ENCODE results near the gene WASHC2A.
"Not testable (repeated sequence)": the region's sequence is repeated elsewhere in the genome, so short reads cannot be mapped to it uniquely, and the experiment has no call there.

WASHC2A gene, protein sequence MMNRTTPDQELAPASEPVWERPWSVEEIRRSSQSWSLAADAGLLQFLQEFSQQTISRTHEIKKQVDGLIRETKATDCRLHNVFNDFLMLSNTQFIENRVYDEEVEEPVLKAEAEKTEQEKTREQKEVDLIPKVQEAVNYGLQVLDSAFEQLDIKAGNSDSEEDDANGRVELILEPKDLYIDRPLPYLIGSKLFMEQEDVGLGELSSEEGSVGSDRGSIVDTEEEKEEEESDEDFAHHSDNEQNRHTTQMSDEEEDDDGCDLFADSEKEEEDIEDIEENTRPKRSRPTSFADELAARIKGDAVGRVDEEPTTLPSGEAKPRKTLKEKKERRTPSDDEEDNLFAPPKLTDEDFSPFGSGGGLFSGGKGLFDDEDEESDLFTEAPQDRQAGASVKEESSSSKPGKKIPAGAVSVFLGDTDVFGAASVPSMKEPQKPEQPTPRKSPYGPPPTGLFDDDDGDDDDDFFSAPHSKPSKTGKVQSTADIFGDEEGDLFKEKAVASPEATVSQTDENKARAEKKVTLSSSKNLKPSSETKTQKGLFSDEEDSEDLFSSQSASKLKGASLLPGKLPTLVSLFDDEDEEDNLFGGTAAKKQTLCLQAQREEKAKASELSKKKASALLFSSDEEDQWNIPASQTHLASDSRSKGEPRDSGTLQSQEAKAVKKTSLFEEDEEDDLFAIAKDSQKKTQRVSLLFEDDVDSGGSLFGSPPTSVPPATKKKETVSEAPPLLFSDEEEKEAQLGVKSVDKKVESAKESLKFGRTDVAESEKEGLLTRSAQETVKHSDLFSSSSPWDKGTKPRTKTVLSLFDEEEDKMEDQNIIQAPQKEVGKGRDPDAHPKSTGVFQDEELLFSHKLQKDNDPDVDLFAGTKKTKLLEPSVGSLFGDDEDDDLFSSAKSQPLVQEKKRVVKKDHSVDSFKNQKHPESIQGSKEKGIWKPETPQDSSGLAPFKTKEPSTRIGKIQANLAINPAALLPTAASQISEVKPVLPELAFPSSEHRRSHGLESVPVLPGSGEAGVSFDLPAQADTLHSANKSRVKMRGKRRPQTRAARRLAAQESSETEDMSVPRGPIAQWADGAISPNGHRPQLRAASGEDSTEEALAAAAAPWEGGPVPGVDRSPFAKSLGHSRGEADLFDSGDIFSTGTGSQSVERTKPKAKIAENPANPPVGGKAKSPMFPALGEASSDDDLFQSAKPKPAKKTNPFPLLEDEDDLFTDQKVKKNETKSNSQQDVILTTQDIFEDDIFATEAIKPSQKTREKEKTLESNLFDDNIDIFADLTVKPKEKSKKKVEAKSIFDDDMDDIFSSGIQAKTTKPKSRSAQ (N-terminal part only)

DNA sequence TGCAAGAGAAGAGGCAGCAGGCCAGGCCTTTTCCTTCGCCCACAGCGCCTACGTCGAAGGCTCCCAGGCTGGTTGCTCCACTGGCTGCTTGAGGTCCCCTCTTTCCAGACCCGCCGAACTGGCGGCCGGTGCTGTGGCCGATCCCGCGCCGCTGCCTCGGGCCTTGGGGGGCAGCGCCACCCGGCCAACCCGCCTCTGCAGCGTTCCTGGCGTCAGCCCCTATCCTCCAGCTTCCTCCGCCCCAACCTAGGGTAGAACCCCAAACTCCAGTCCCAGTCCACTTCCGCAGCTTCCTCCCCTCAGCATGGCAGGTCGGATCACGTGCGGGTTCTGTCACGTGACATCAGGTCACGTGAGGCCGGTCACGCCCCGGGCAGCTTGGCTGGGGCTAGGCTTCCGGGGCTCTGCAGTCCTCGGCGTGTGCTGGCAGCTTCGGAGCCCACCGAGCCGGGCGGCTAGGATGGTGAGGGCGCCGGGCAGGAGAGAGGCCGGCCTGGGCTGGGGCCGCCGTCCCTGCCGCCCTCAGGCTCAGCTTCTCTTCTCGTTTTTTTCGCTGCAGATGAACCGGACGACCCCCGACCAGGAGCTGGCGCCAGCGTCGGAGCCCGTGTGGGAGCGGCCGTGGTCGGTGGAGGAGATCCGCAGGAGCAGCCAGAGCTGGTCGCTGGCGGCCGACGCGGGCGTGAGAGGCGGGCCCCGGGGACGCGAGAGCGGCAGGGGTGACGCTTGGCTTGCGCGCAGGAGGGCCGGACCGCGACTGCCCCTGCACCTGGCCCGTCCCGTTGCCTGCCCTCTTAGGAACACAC lies at the start of gene WASHC2A:
Gene WASHC2A, plus strand, starts transcription at position 409 of the 806 bp plus-strand sequence. Its CDS starts 52 bp downstream, at position 461.
- not testable (repeated sequence) for H3K27me3 ChIP-seq; H3K9me3 ChIP-seq; H3K36me3 ChIP-seq; H3K4me1 ChIP-seq (ENCODE audit: control insufficient read depth in 1 of 2, insufficient read depth in 1 of 2, low read depth in 1 of 2, low read length in 1 of 2)
- H3K4me3 ChIP-seq (ENCODE audit: low read depth in 1 of 2, low read length in 1 of 2), result peak within 1 kb of the TSS; percentile 71 to 76
- TF ChIP-seq, protein P1, sequence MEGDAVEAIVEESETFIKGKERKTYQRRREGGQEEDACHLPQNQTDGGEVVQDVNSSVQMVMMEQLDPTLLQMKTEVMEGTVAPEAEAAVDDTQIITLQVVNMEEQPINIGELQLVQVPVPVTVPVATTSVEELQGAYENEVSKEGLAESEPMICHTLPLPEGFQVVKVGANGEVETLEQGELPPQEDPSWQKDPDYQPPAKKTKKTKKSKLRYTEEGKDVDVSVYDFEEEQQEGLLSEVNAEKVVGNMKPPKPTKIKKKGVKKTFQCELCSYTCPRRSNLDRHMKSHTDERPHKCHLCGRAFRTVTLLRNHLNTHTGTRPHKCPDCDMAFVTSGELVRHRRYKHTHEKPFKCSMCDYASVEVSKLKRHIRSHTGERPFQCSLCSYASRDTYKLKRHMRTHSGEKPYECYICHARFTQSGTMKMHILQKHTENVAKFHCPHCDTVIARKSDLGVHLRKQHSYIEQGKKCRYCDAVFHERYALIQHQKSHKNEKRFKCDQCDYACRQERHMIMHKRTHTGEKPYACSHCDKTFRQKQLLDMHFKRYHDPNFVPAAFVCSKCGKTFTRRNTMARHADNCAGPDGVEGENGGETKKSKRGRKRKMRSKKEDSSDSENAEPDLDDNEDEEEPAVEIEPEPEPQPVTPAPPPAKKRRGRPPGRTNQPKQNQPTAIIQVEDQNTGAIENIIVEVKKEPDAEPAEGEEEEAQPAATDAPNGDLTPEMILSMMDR (IDR thresholded peaks at IDR 0.05), result peak; percentile 17
- peak within 1 kb of the TSS; percentile 82 for H3K27ac ChIP-seq

DNA sequence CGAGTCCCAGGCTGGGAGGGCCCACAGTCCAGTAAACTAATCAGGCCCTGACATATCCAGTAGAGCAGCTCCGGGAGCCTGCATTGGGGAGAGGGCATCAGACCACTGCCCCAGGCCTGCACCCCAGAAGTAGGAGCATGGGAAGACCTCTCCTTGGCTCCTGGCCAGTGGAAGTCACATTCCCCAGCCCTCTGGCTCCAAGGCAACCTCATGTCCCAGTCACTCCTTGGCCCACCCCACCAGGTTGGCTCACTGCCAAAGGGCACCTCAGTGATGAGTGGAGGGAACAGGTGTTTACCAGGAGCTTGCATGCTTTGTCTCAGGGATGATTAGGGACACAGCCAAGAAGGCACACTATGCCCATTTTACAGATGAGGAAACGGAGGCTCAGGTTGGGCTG lies 48.5 kb upstream of the WASHC2A start:
- H3K27ac ChIP-seq; H3K36me3 ChIP-seq; H3K4me1 ChIP-seq (ENCODE audit: control insufficient read depth in 1 of 2, insufficient read depth in 1 of 2, low read depth in 1 of 2, low read length in 1 of 2); H3K4me3 ChIP-seq (ENCODE audit: low read depth in 1 of 2, low read length in 1 of 2); H3K9me3 ChIP-seq: not testable (repeated sequence)
- peaks cover 14% of the 10 kb centered on the region for H3K27me3 ChIP-seq

DNA sequence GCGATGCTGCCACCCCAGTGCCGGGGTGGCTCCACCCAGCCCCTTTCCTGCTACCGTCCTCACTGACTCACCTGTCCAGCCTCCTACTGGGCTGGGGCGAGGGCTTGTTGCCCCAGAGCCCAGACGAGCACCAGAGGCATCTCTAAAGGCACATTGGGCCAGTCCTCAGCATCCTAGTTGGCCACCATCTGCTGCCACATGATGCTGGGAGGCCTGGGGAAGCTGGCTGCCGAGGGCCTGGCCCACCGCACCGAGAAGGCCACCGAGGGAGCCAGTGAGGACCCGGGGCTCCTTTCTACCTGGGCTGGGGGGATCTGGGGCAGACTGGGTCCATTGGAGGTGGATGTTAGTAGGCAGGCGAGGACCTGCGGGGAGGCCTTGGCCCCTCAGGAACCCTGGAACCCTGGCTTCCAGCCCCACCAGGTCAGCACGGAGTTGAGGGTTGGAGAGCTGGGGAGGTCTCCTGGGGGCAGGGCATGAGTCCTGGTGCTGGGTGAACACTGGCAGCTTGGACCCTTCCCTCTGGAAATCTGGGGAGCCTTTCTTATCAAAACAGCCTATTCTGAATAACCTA lies 47.2 kb upstream of the WASHC2A start:
- not testable (repeated sequence) for H3K4me3 ChIP-seq (ENCODE audit: low read depth in 1 of 2, low read length in 1 of 2); H3K27ac ChIP-seq; H3K4me1 ChIP-seq (ENCODE audit: control insufficient read depth in 1 of 2, insufficient read depth in 1 of 2, low read depth in 1 of 2, low read length in 1 of 2); H3K9me3 ChIP-seq; H3K36me3 ChIP-seq
- peaks cover 26% of the 10 kb centered on the region for H3K27me3 ChIP-seq

DNA sequence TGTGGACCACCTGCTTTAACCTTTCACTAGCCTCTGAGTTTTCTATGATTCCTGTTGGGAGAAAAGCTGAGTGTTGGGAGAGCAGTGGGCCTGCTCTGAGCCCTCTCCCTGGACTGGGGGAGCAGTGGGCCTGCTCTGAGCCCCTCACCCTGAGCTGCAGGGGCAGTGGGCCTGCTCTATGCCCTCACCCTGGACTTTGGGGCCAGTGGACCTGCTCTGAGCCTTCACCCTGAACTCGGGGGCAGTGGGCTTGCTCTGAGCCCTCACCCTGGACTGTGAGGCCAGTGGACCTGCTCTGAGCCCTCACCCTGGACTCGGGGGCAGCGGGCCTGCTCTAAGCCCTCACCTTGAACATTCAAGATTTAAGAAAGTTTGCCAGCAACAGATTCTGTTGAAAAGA lies 46.1 kb upstream of the WASHC2A start:
- Histone ChIP-seq H3K9me3 (no peaks in the 10 kb centered on the region), H3K36me3 (no peaks in the 10 kb centered on the region), H3K27me3 (peaks cover 37% of the 10 kb centered on the region), H3K27ac (no peak overlapping the region), H3K4me3 (ENCODE audit: low read depth in 1 of 2, low read length in 1 of 2) (no peak overlapping the region), H3K4me1 (ENCODE audit: control insufficient read depth in 1 of 2, insufficient read depth in 1 of 2, low read depth in 1 of 2, low read length in 1 of 2) (no peaks in the 10 kb centered on the region)
- TF ChIP-seq, protein P1 (IDR thresholded peaks at IDR 0.05), result no peak

DNA sequence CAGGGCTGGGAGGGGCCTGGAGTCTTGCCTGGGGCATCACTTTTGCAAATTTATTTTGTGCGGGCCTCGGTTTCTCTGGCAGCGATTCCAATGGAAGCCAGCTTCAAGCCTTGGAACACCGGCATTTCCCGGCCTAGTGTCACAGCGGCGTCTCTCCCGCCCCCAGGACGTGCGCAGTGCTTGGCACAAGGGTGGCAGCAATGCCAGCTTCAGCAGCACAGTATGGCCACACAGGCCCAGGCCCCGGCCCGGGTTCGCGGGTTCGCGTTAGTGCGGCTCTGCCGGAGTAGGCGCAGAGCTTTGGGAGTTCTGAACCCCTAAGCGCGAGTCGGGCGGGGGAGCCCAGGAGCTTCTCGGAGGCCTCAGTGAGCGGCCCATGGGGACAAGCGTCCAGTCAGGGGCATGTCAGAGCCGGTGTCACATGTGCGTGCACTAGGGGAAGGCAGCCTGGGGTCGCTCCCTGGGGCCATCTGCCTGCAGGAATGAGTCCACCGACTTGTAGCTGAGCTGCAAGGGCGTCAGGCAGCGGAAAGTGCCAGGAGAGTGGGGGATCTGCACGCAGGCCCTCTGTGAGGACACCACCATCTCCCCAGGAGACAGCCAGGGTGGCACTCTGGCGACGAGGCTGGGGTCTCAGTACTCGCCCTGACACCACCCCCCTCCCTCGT lies 42.9 kb upstream of the WASHC2A start:
- not testable (repeated sequence) for H3K27ac ChIP-seq; H3K4me1 ChIP-seq (ENCODE audit: control insufficient read depth in 1 of 2, insufficient read depth in 1 of 2, low read depth in 1 of 2, low read length in 1 of 2); H3K36me3 ChIP-seq; H3K9me3 ChIP-seq; H3K4me3 ChIP-seq (ENCODE audit: low read depth in 1 of 2, low read length in 1 of 2)
- H3K27me3 ChIP-seq, result peaks cover 48% of the 10 kb centered on the region

DNA sequence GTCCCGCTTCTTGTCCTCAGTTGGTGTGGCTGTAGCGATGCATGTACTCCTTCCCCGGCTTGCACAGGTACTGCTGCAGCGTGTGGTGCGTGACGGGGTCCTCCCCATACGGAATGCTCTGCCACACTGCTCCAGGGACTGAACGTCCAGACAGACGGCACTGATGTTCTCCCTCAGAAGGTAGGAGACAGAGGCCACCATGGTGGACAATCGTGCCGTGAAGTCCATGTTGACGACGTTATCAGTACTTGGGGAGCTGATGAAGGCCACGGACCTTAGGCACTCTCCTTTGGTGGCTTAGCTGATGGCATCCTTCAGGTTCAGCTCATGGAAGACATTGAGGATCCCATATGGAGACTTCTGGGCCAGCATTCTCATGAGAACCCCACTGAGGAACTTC lies 42.1 kb upstream of the WASHC2A start:
- Histone ChIP-seq H3K4me3 (ENCODE audit: low read depth in 1 of 2, low read length in 1 of 2) (no peak overlapping the region), H3K27me3 (peaks cover 48% of the 10 kb centered on the region), H3K27ac (no peak overlapping the region), H3K4me1 (ENCODE audit: control insufficient read depth in 1 of 2, insufficient read depth in 1 of 2, low read depth in 1 of 2, low read length in 1 of 2) (no peaks in the 10 kb centered on the region), H3K9me3 (no peaks in the 10 kb centered on the region), H3K36me3 (no peaks in the 10 kb centered on the region)
- TF ChIP-seq, protein P1 (IDR thresholded peaks at IDR 0.05), result no peak
